Fibroblast of the conjunctiva (primary cell): ENCODE results near the gene TM9SF2.
"Not testable (repeated sequence)": the region's sequence is repeated elsewhere in the genome, so short reads cannot be mapped to it uniquely, and the experiment has no call there.

Experiments
- DNase-seq: peaks from one replicate; pipeline ENCODE4 v3.0.0-alpha.2; 2010; ENCODE audit warnings: low read depth

The TM9SF2 gene

GRCh38 chr13:99536023-99536422 lies 34.8 kb downstream of the TM9SF2 start:
- no peak for DNase-seq

DNA sequence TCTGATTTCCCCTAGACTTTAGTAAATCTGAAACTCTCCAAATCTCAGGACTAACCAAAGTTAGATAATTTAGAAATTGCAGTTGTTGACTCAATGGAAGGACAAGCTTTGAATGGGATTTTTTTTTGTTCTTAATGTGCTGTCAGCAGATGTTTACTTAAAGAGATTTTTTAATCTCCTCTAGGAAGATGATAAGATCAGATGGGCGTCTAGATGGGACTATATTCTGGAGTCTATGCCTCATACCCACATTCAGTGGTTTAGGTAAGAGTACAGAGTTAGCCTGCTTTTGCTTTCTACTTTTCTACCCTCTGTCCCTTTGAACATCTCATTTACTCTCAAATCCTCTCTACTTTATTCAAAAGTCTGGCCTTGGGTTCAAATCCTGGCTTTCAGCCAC lies 39.3 kb downstream of the TM9SF2 start:
- DNase-seq: no peak

- DNase-seq: no peak
These were observed 41.6 kb downstream of the TM9SF2 start for GRCh38 chr13:99542788-99543406.

- DNase-seq: no peak
These were observed 44.1 kb downstream of the TM9SF2 start for GRCh38 chr13:99545361-99545760.

DNA sequence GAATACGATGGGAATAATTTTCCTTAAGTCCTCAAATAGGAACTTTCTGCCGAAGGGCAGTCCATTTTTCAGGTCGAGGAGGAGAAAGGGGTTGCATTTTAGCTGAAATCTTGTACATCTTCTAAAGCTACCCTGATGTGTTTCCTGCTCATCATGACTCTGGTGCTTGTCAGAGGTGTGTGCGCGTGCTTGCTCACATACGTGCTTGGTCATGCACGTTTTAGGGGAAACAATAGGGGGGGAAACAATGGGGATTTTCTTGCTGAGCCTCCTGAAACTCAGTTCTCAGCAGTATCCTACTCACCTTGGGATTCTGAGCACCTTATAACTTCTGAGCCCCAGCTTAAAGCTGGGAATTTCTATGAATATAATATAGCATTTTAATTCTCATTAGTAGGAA lies 44.7 kb downstream of the TM9SF2 start:
- no peak for DNase-seq

DNA sequence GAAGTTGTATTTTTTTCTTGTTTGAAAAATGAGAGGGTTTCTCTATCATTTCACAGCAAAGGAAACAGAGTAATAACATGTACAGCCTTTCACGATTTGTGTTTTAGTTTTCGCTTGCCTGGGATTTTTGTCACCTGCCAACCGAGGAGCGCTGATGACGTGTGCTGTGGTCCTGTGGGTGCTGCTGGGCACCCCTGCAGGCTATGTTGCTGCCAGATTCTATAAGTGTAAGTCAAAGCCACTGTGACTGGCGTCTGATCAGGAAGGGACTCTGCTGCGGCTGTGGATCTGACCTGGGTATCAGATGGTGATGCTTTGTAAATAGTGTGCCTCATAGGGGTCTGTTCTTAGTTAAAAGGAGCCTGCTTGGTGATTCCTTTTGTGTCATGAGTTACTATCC lies 45.6 kb downstream of the TM9SF2 start:
- no peak for DNase-seq

DNA sequence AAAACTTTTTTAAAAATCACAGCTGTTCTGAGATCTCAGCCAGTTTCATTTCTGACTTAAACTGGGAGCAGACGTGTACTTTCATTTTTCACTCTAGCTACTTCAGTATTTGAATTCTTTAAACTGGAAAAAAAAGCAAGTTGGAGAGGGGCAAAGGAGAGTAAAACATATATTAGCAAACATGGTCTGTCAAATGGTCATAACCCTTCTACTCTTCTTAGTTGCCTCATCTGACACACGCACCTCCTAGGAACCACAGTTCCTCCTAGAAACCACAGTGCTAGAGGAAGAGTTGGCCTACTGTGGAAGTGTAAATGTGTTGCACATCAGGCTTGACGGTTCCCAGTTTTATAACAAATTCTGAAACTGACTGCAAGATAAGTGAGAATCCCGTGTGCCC lies 47.2 kb downstream of the TM9SF2 start:
- DNase-seq: no peak

- no peak for DNase-seq
These were observed 51.8 kb downstream of the TM9SF2 start for GRCh38 chr13:99553033-99553432.

DNA sequence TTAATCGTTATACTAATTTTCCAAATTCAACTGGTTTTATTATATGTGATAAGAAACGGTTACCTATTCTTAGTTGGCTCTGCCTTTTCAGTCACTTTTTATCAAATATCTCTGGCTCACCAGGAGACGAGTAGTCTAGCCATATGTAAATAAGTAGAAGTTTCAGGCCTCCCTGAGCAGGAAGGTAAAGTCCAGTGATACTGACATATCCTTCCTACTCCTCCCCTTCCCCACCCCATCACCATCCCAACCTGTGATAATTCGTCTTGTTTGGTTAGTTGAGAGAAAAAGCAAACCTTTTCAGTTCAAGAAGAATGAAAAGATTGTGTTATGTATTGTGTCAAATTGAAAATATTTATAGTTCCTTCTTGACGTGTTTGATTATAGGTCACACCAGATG lies 53.9 kb downstream of the TM9SF2 start:
- DNase-seq: no peak

- DNase-seq: no peak
These were observed 55.7 kb downstream of the TM9SF2 start for GRCh38 chr13:99556867-99557443.

- DNase-seq: no peak
These were observed 57.4 kb downstream of the TM9SF2 start for GRCh38 chr13:99558570-99559180.

DNA sequence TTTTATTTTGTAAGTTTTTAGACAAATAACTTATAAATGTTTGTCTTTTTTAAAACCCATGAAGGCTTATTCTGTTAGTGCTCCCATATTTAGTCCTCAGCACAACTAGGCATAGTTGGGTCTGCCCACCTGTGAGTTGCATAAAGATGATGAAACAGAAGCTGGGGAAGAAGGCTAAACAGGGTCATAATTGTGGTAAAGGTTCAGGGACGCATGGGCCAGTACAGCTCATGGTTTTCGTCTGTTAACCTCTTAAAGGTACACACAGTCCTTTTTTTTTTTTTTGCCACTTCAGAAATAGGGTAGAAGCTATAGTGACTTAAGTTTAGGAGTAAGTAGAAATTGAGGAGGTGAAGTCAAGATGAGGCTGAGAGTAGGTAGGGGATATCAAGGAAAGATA lies 58.3 kb downstream of the TM9SF2 start:
- no peak for DNase-seq

- no peak for DNase-seq
These were observed 62.1 kb downstream of the TM9SF2 start for GRCh38 chr13:99563404-99563803.

- DNase-seq: no peak
These were observed 63.1 kb downstream of the TM9SF2 start for GRCh38 chr13:99564386-99564785.

GRCh38 chr13:99565478-99566124 lies 64.3 kb downstream of the TM9SF2 start:
- DNase-seq: no peak

- no peak for DNase-seq
These were observed 65.1 kb downstream of the TM9SF2 start for GRCh38 chr13:99566125-99567083.

DNA sequence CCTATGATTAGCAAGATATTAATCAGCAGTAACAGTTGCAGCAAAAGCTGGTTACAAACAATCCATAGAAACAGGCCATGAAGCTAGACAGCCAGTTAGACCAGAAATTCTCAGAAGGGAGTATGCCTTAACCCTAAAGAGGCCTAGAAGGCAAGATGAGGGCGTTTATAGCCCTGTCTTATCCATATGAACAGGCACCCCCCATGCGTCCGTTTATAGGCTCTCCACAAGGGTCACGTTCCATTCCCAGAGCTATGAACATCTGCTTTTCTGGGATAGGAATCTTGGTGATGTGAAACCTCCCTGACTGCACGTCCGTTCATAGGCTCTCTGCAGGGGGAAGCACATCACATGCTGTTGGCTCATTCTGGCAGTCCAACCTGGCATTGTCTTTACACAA lies 67.6 kb downstream of the TM9SF2 start:
- DNase-seq: not testable (repeated sequence)

- DNase-seq: no peak
These were observed 70.9 kb downstream of the TM9SF2 start for GRCh38 chr13:99572131-99572530.

DNA sequence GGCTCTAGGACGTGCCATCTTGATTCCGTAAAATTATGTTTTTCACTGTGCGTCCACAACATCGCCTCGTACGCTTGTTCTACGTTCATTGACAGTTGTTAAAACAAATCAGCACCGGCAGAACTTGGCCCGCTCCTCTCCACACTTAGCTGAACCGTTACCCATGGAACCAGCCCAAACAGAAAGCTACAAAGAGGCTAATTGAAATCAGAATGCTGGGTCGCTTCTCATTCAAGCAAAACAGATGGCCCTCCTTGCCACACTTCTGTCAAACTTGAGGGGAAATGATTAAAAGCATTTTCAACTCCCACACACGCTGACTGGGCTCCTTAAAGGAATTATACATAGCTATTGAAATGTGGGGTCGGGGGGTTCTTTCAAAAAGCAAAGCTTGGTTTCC lies 71.6 kb downstream of the TM9SF2 start:
- DNase-seq: peak; percentile 22

DNA sequence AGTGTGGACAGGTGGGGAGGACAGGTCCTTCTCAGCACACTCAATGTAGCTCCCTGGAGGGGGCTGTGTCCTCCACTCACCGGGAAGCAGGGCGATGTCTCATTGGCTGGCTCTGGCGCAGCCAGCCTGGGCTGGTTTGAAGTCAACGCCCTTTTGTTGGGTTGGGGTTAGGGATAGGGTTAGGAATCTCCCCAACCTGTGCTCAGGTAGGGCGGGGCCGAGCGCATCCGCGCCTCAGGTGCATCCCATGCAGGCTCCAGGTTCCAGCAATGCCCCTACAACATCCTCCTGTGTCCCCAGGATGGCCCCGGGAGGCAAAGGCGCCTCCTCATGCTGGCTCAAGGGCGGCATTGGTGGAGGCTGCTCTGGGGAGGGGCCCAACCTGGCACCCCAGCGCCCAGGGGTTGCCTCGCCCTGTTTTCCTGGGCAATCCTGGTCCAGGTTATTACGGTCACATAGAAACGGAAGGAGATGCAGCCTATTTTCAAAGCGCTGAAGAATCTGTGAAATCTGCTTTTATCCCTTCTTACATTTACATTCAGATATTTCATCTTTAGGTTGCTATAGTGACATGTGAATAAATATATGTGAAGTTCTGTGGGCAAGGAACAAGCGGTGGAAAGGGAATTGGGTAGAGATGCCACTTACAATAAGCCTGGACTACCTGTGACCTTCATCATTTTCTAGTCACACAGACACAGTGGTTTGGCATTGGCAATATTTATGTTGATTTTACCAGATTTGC lies 74.3 kb downstream of the TM9SF2 start:
- no peak for DNase-seq
